NT2/D1 (cell line): ENCODE measurements around the gene PHF10.
A peak's percentile ranks its signal among the peaks of the same experiment; 100 is the strongest.

Experiments
- DNase-seq: peaks from one replicate; pipeline ENCODE4 v3.0.0-alpha.2; 2011; ENCODE audit warnings: low read depth, low spot score
- H3K27me3 ChIP-seq: 2 replicates; pipeline ENCODE4 v1.6.0; 2011; ENCODE audit warnings: mild to moderate bottlenecking; ENCODE audit not compliant: insufficient read length, insufficient read depth
- H3K36me3 ChIP-seq: 2 replicates; pipeline ENCODE4 v1.6.1; 2011; ENCODE audit warnings: mild to moderate bottlenecking, low read length, mixed read lengths; ENCODE audit not compliant: insufficient read depth, insufficient read length
- H3K4me1 ChIP-seq: 2 replicates; pipeline ENCODE4 v1.5.1; 2011; ENCODE audit not compliant: insufficient read depth, insufficient read length
- H3K4me3 ChIP-seq: 2 replicates; pipeline ENCODE4 v1.5.1; 2011; ENCODE audit warnings: low read depth; ENCODE audit not compliant: insufficient read length
- H3K9ac ChIP-seq: 2 replicates; pipeline ENCODE4 v1.6.0; 2011; ENCODE audit warnings: low read depth; ENCODE audit not compliant: insufficient read length
- H3K9me3 ChIP-seq: 2 replicates; pipeline ENCODE4 v1.5.1; 2011; ENCODE audit warnings: mild to moderate bottlenecking, low read length; ENCODE audit not compliant: insufficient read depth
- SUZ12 ChIP-seq: IDR thresholded peaks from 2 replicates; pipeline ENCODE4 v1.6.1; 2011; ENCODE audit not compliant: insufficient read length, insufficient read depth; ENCODE audit errors: extremely low read depth
- YY1 ChIP-seq: IDR thresholded peaks from 2 replicates; pipeline ENCODE4 v1.6.1; 2011; ENCODE audit not compliant: insufficient read length, insufficient read depth
- ZNF274 ChIP-seq: IDR thresholded peaks from 2 replicates; pipeline ENCODE4 v1.6.1; 2011; ENCODE audit warnings: mild to moderate bottlenecking, low read depth, low read length

Gene PHF10

GRCh38 chr6:169722362-169723199 lies 1.7 kb downstream of the PHF10 start:
- Histone ChIP-seq H3K4me1 (no peaks in the 10 kb centered on the region), H3K9me3 (no peaks in the 10 kb centered on the region), H3K9ac (peak overlapping the region; percentile 77), H3K36me3 (peaks cover 12% of the 10 kb centered on the region), H3K4me3 (peak overlapping the region; percentile 47), H3K27me3 (peaks cover 10% of the 10 kb centered on the region)
- no peak for DNase-seq
- TF ChIP-seq SUZ12 (no peak), YY1 (no peak), ZNF274 (no peak)

- Histone ChIP-seq H3K4me1 (no peaks in the 10 kb centered on the region), H3K27me3 (peaks cover 10% of the 10 kb centered on the region), H3K36me3 (peaks cover 22% of the 10 kb centered on the region), H3K9me3 (no peaks in the 10 kb centered on the region), H3K4me3 (no peak overlapping the region), H3K9ac (no peak overlapping the region)
- DNase-seq: no peak
- TF ChIP-seq YY1 (no peak), ZNF274 (no peak), SUZ12 (no peak)
Measured at GRCh38 chr6:169720207-169720855, 4.0 kb downstream of the PHF10 start.

GRCh38 chr6:169719117-169719516 lies 5.2 kb downstream of the PHF10 start:
- Histone ChIP-seq H3K27me3 (peaks cover 10% of the 10 kb centered on the region), H3K36me3 (peaks cover 33% of the 10 kb centered on the region), H3K9ac (no peak overlapping the region), H3K9me3 (no peaks in the 10 kb centered on the region), H3K4me3 (no peak overlapping the region), H3K4me1 (no peaks in the 10 kb centered on the region)
- TF ChIP-seq ZNF274: no peak
- TF ChIP-seq YY1: no peak
- TF ChIP-seq SUZ12: no peak
- DNase-seq: no peak

- DNase-seq: no peak
- no peaks in the 10 kb centered on the region for H3K9me3 ChIP-seq
- H3K4me3 ChIP-seq: no peak overlapping the region
- H3K36me3 ChIP-seq: peaks cover 61% of the 10 kb centered on the region
- H3K27me3 ChIP-seq: no peaks in the 10 kb centered on the region
- TF ChIP-seq YY1 (no peak), SUZ12 (no peak), ZNF274 (no peak)
- no peaks in the 10 kb centered on the region for H3K4me1 ChIP-seq
- no peak overlapping the region for H3K9ac ChIP-seq
Measured at GRCh38 chr6:169714595-169714994, 9.7 kb downstream of the PHF10 start.

DNA sequence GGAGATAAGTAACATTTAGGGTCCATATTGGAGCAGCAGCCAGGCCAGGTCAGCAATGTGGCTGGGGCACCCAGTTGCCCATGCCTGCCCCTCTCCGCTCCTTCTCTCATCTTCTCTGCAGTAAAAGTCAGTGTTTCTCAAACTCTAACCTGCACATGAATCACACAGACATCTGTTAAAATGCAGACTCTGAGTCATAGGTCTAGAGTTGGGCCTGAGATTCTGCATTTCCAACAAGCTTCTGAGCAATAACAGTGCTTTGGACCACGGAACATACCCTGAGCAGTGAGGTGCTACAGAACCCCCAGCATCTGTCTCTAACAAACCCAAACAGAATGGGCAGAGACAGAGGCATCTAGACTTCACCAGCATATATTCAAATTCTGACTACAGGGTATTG lies 10.1 kb downstream of the PHF10 start:
- DNase-seq: no peak
- Histone ChIP-seq H3K36me3 (peaks cover 62% of the 10 kb centered on the region), H3K4me1 (no peaks in the 10 kb centered on the region), H3K9ac (no peak overlapping the region), H3K4me3 (no peak overlapping the region), H3K9me3 (no peaks in the 10 kb centered on the region), H3K27me3 (no peaks in the 10 kb centered on the region)
- TF ChIP-seq SUZ12: no peak
- no peak for TF ChIP-seq ZNF274
- no peak for TF ChIP-seq YY1

DNA sequence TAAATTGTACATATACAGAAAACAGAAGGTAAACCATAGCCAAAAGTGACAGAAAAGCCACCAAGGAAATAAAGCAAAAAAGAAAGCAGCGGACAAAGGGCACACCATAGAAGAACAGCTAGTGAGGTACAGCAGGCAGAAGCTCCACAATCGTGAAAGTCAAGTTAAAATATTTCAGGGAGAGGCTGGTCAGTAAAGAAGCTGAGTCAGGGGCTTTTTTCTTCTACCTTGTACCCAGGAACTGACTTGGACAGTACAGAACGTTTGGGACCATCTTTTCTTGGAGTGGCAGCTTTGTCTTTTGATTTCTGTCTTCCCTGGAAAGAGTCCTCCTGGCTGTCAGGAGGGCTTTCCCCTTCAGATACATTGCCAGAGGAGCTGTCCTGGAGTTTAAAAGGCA lies 14.3 kb downstream of the PHF10 start:
- H3K9me3 ChIP-seq: no peaks in the 10 kb centered on the region
- no peak overlapping the region for H3K4me3 ChIP-seq
- no peaks in the 10 kb centered on the region for H3K4me1 ChIP-seq
- H3K9ac ChIP-seq: no peak overlapping the region
- H3K36me3 ChIP-seq: peaks cover 51% of the 10 kb centered on the region
- no peak for TF ChIP-seq YY1
- no peak for TF ChIP-seq SUZ12
- TF ChIP-seq ZNF274: no peak
- no peak for DNase-seq
- H3K27me3 ChIP-seq: no peaks in the 10 kb centered on the region

GRCh38 chr6:169709293-169709692 lies 15.0 kb downstream of the PHF10 start:
- H3K4me1 ChIP-seq: no peaks in the 10 kb centered on the region
- H3K9me3 ChIP-seq: no peaks in the 10 kb centered on the region
- H3K27me3 ChIP-seq: no peaks in the 10 kb centered on the region
- no peak overlapping the region for H3K4me3 ChIP-seq
- TF ChIP-seq ZNF274 (no peak), YY1 (no peak), SUZ12 (no peak)
- H3K9ac ChIP-seq: no peak overlapping the region
- DNase-seq: no peak
- peaks cover 47% of the 10 kb centered on the region for H3K36me3 ChIP-seq
